GM23338 (cell line): Measurements from ENCODE around the gene ORC3. TPM values are rescaled to one million over a fixed set of nuclear protein-coding genes. Genes with fewer than 3 reads are reported as not detected.
A peak's percentile ranks its signal among the peaks of the same experiment; 100 is the strongest.

Experiments used
- ATAC-seq: fragments of 200-7000 bp; cut with Tn5 transposase; 3 replicates; pipeline ENCODE4 v1.9.1; 2020
- DNase-seq: peaks from one replicate; pipeline ENCODE4 v3.0.0-alpha.2; 2015; ENCODE audit warnings: low spot score
- H2AFZ ChIP-seq: fragments of 200-600 bp; sonication (generic); 2 replicates; pipeline ENCODE4 v1.8.0; 2016; ENCODE audit warnings: antibody characterized with exemption, mild to moderate bottlenecking, moderate library complexity
- H3F3A ChIP-seq: fragments of 200-600 bp; sonication (generic); replicated peaks from 2 replicates; pipeline ENCODE4 v1.8.0; 2017; ENCODE audit warnings: antibody characterized with exemption, mixed run types, low read depth
- H3K27ac ChIP-seq: fragments of 200-600 bp; sonication (generic); 2 replicates; pipeline ENCODE4 v1.6.1; 2016; ENCODE audit warnings: low read depth
- H3K27me3 ChIP-seq: fragments of 200-600 bp; sonication (generic); 2 replicates; pipeline ENCODE4 v1.8.0; 2016; ENCODE audit warnings: mild to moderate bottlenecking, mixed run types, moderate library complexity; ENCODE audit not compliant: insufficient read depth
- H3K36me3 ChIP-seq: fragments of 200-600 bp; sonication (generic); 2 replicates; pipeline ENCODE4 v1.8.0; 2016; ENCODE audit warnings: mild to moderate bottlenecking; ENCODE audit not compliant: insufficient read depth
- H3K4me1 ChIP-seq: fragments of 200-600 bp; sonication (generic); 2 replicates; pipeline ENCODE4 v1.8.0; 2016; ENCODE audit warnings: mild to moderate bottlenecking, moderate library complexity; ENCODE audit not compliant: insufficient read depth
- H3K4me2 ChIP-seq: fragments of 200-600 bp; sonication (generic); 2 replicates; pipeline ENCODE4 v1.7.1; 2017; ENCODE audit warnings: mixed run types
- H3K4me3 ChIP-seq: fragments of 200-600 bp; sonication (generic); 2 replicates; pipeline ENCODE4 v1.6.1; 2016; ENCODE audit warnings: mixed run types
- H3K79me2 ChIP-seq: fragments of 200-600 bp; sonication (generic); replicated peaks from 2 replicates; pipeline ENCODE4 v1.8.0; 2017; ENCODE audit warnings: mild to moderate bottlenecking; ENCODE audit not compliant: insufficient read depth
- H3K9me2 ChIP-seq: fragments of 200-600 bp; sonication (generic); 2 replicates; pipeline ENCODE4 v1.8.0; 2017; ENCODE audit not compliant: insufficient read depth
- H4K20me1 ChIP-seq: fragments of 200-600 bp; sonication (generic); replicated peaks from 2 replicates; pipeline ENCODE4 v1.8.0; 2017; ENCODE audit warnings: mild to moderate bottlenecking; ENCODE audit not compliant: insufficient read depth
- H3K27ac Mint-ChIP-seq: 2 replicates; pipeline ENCODE4 v1.8.0; 2020; ENCODE audit warnings: inconsistent platforms, mild to moderate bottlenecking, moderate library complexity, mixed read lengths
- H3K27me3 Mint-ChIP-seq: 3 replicates; pipeline ENCODE4 v1.8.0; 2022; ENCODE audit warnings: low read depth, mild to moderate bottlenecking, moderate library complexity, mixed read lengths, inconsistent platforms; ENCODE audit not compliant: insufficient read depth, poor library complexity
- H3K36me3 Mint-ChIP-seq: 3 replicates; pipeline ENCODE4 v1.8.0; 2021; ENCODE audit warnings: low read depth, mild to moderate bottlenecking, inconsistent platforms, moderate library complexity, mixed read lengths
- H3K4me1 Mint-ChIP-seq: 3 replicates; pipeline ENCODE4 v1.8.0; 2020; ENCODE audit warnings: mild to moderate bottlenecking, inconsistent platforms, mixed read lengths
- H3K4me3 Mint-ChIP-seq: 3 replicates; pipeline ENCODE4 v1.8.0; 2021; ENCODE audit warnings: moderate library complexity, mild to moderate bottlenecking, inconsistent platforms, mixed read lengths
- H3K9me3 Mint-ChIP-seq: 3 replicates; pipeline ENCODE4 v1.8.0; 2020; ENCODE audit warnings: moderate library complexity, mild to moderate bottlenecking, inconsistent platforms, mixed read lengths
- CREB1 ChIP-seq: fragments of 250-450 bp; sonication (Bioruptor Pico); IDR thresholded peaks from 2 replicates; pipeline ENCODE4 v1.5.0; 2020; ENCODE audit warnings: low read depth, mild to moderate bottlenecking, moderate library complexity
- ETS1 ChIP-seq: IDR thresholded peaks from 2 replicates; pipeline ENCODE4 v1.6.1; 2016; ENCODE audit warnings: antibody characterized with exemption
- EZH2 ChIP-seq: fragments of 200-600 bp; sonication (generic); IDR thresholded peaks from one replicate; pipeline ENCODE4 v1.8.0; 2017; ENCODE audit warnings: antibody characterized with exemption, mild to moderate bottlenecking, low read depth; ENCODE audit not compliant: unreplicated experiment
- EZH2phosphoT487 ChIP-seq: fragments of 200-600 bp; sonication (generic); IDR thresholded peaks from one replicate; pipeline ENCODE4 v1.8.1; 2018; ENCODE audit warnings: antibody characterized with exemption; ENCODE audit not compliant: unreplicated experiment
- NANOG ChIP-seq: IDR thresholded peaks from 2 replicates; pipeline ENCODE4 v1.6.1; 2016; ENCODE audit warnings: antibody characterized with exemption, borderline replicate concordance
- POLR2AphosphoS5 ChIP-seq: IDR thresholded peaks from 2 replicates; pipeline ENCODE4 v1.6.1; 2016; ENCODE audit warnings: antibody characterized with exemption, low read depth
- STAT1 ChIP-seq: IDR thresholded peaks from one replicate; pipeline ENCODE4 v1.6.1; 2016; ENCODE audit warnings: antibody characterized with exemption; ENCODE audit not compliant: unreplicated experiment
- ZNF114 ChIP-seq: fragments of 250-450 bp; sonication (Bioruptor Pico); IDR thresholded peaks from 2 replicates; pipeline ENCODE4 v1.5.0; 2020; ENCODE audit warnings: mild to moderate bottlenecking, moderate library complexity
- ZNF331 ChIP-seq: fragments of 250-450 bp; sonication (Bioruptor Pico); IDR thresholded peaks from 2 replicates; pipeline ENCODE4 v1.5.0; 2020; ENCODE audit warnings: low read depth, mild to moderate bottlenecking, moderate library complexity
- polyA plus RNA-seq: library from polyadenylated mRNA; unstranded; fragments of >200 nt; fragmentation: Nextera tagmentation; extraction: Ambion mirVana; gene quantifications from 2 replicates; pipeline ENCODE4 v1.2.1, GENCODE V29; 2016
- total RNA-seq: library from RNA; depleted of rRNA; stranded (reverse); fragments of >200 nt; shearing (Covaris generic); gene quantifications from 2 replicates; pipeline ENCODE4 v1.2.3, GENCODE V29; 2014
- TF ChIP-seq, protein P1 (sequence below): IDR thresholded peaks from one replicate; pipeline ENCODE4 v1.6.1; 2018; ENCODE audit warnings: antibody characterized with exemption; ENCODE audit not compliant: unreplicated experiment

The ORC3 gene
- total and polyA plus RNA-seq, 2 experiments from 2014 or later = 53.1 to 78.4 TPM

DNA sequence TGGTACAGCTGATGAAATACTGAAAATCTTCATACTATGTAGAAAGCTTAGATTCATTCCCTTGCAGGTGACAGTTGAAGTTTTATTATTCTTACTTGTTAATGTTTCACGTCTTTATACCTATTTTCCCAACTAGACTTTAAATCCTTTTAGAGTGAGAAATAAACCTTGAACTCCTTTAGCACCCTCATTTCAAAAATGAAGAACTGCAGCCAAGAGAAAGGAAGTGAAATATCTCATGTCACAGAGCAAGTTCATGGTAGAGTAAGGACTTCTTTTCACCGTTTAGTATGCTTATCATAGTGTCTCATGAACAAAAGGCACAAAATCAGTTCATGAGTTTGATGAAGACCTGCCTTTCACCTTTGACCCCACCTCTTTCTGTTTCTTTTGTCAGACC lies 38.5 kb downstream of the ORC3 start:
- peaks cover 4% of the 10 kb centered on the region; the same call in 1 of the 3 replicates for H3K4me1 Mint-ChIP-seq
- H3K4me3 ChIP-seq = no peak overlapping the region
- no peaks in the 10 kb centered on the region for H3K4me1 ChIP-seq
- TF ChIP-seq STAT1 = no peak
- TF ChIP-seq EZH2 = no peak
- TF ChIP-seq CREB1 (CRISPR knock-in tag) = no peak
- H3K9me2 ChIP-seq = no peaks in the 10 kb centered on the region
- H3K79me2 ChIP-seq = peaks cover 17% of the 10 kb centered on the region; the same call in 1 of the 2 replicates
- H3K36me3 Mint-ChIP-seq = peaks cover 39% of the 10 kb centered on the region
- H4K20me1 ChIP-seq = no peaks in the 10 kb centered on the region
- no peak overlapping the region for H3K27ac ChIP-seq
- H3K4me2 ChIP-seq = no peak overlapping the region
- H2AFZ ChIP-seq = no peak overlapping the region
- ATAC-seq (no peak), DNase-seq (no peak)
- H3K27me3 Mint-ChIP-seq = no peaks in the 10 kb centered on the region
- no peak overlapping the region for H3K4me3 Mint-ChIP-seq
- no peaks in the 10 kb centered on the region for H3K27me3 ChIP-seq
- no peaks in the 10 kb centered on the region for H3F3A ChIP-seq
- peak overlapping the region; percentile 78; the same call in 1 of the 2 replicates for H3K27ac Mint-ChIP-seq
- H3K9me3 Mint-ChIP-seq = no peaks in the 10 kb centered on the region
- H3K36me3 ChIP-seq = peaks cover 7% of the 10 kb centered on the region; the same call in 1 of the 2 replicates

- H3K4me1 Mint-ChIP-seq = peaks cover 4% of the 10 kb centered on the region; the same call in 1 of the 3 replicates
- Histone ChIP-seq H2AFZ (no peak overlapping the region), H3K9me2 (no peaks in the 10 kb centered on the region), H3K36me3 (peaks cover 7% of the 10 kb centered on the region; the same call in 1 of the 2 replicates), H3K4me1 (no peaks in the 10 kb centered on the region), H3F3A (no peaks in the 10 kb centered on the region), H4K20me1 (no peaks in the 10 kb centered on the region), H3K4me3 (no peak overlapping the region), H3K27me3 (no peaks in the 10 kb centered on the region), H3K4me2 (no peak overlapping the region), H3K79me2 (peaks cover 17% of the 10 kb centered on the region; the same call in 1 of the 2 replicates), H3K27ac (no peak overlapping the region)
- TF ChIP-seq ZNF331 (CRISPR knock-in tag) (no peak), CREB1 (CRISPR knock-in tag) (no peak), EZH2phosphoT487 (no peak), ZNF114 (no peak), POLR2AphosphoS5 (no peak), NANOG (no peak)
- DNase-seq (no peak), ATAC-seq (no peak)
- H3K27ac Mint-ChIP-seq = no peak overlapping the region
- no peaks in the 10 kb centered on the region for H3K9me3 Mint-ChIP-seq
- H3K27me3 Mint-ChIP-seq = no peaks in the 10 kb centered on the region
- H3K4me3 Mint-ChIP-seq = no peak overlapping the region
- H3K36me3 Mint-ChIP-seq = peaks cover 37% of the 10 kb centered on the region; the same call in 2 of the 3 replicates
Observed at GRCh38 chr6:87628881-87629280, 38.9 kb downstream of the ORC3 start.

DNA sequence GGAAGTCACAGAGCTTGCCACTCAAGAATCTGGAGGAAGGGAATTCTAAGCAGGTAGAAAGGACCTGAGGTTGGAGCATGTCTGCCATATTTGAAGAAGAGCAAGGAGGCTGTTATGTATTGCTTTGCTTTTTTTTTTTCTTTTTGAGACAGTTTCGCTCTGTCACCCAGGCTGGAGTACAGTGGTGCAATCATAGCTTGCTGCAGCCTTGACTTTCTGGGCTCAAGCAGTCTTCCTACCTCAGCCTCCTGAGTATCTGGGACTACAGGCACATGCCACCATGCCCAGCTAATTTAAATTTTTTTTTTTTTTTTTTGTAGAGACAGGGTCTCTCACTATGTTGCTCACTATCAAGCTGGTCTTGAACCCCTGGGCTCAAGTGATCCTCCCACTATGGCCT lies 40.8 kb downstream of the ORC3 start:
- ATAC-seq (no peak), DNase-seq (no peak)
- Histone ChIP-seq H3K79me2 (peaks cover 7% of the 10 kb centered on the region; the same call in 1 of the 2 replicates), H2AFZ (no peak overlapping the region), H3K9me2 (no peaks in the 10 kb centered on the region), H3K4me1 (no peaks in the 10 kb centered on the region), H4K20me1 (no peaks in the 10 kb centered on the region), H3K27ac (no peak overlapping the region), H3F3A (no peaks in the 10 kb centered on the region), H3K36me3 (no peaks in the 10 kb centered on the region; the same call in 1 of the 2 replicates), H3K4me3 (no peak overlapping the region), H3K27me3 (no peaks in the 10 kb centered on the region), H3K4me2 (no peak overlapping the region)
- H3K27me3 Mint-ChIP-seq = no peaks in the 10 kb centered on the region
- H3K36me3 Mint-ChIP-seq = peaks cover 31% of the 10 kb centered on the region
- H3K27ac Mint-ChIP-seq = no peak overlapping the region
- no peaks in the 10 kb centered on the region for H3K9me3 Mint-ChIP-seq
- H3K4me3 Mint-ChIP-seq = no peak overlapping the region
- H3K4me1 Mint-ChIP-seq = peaks cover 4% of the 10 kb centered on the region; the same call in 1 of the 3 replicates
- no peak for TF ChIP-seq NANOG
- no peak for TF ChIP-seq CREB1 (CRISPR knock-in tag)
- no peak for TF ChIP-seq EZH2
- no peak for TF ChIP-seq ETS1
- TF ChIP-seq, protein P1, sequence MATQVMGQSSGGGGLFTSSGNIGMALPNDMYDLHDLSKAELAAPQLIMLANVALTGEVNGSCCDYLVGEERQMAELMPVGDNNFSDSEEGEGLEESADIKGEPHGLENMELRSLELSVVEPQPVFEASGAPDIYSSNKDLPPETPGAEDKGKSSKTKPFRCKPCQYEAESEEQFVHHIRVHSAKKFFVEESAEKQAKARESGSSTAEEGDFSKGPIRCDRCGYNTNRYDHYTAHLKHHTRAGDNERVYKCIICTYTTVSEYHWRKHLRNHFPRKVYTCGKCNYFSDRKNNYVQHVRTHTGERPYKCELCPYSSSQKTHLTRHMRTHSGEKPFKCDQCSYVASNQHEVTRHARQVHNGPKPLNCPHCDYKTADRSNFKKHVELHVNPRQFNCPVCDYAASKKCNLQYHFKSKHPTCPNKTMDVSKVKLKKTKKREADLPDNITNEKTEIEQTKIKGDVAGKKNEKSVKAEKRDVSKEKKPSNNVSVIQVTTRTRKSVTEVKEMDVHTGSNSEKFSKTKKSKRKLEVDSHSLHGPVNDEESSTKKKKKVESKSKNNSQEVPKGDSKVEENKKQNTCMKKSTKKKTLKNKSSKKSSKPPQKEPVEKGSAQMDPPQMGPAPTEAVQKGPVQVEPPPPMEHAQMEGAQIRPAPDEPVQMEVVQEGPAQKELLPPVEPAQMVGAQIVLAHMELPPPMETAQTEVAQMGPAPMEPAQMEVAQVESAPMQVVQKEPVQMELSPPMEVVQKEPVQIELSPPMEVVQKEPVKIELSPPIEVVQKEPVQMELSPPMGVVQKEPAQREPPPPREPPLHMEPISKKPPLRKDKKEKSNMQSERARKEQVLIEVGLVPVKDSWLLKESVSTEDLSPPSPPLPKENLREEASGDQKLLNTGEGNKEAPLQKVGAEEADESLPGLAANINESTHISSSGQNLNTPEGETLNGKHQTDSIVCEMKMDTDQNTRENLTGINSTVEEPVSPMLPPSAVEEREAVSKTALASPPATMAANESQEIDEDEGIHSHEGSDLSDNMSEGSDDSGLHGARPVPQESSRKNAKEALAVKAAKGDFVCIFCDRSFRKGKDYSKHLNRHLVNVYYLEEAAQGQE = no peak
